ENCODE results near the gene CEP128.

CEP128 gene

GRCh38 chr14:80941241-80942185 is at the start of gene CEP128:
CEP128 (minus strand) TSS chr14:80941738.
- DNase-seq (ENCODE audit: low read depth), result peak; percentile 80

DNA sequence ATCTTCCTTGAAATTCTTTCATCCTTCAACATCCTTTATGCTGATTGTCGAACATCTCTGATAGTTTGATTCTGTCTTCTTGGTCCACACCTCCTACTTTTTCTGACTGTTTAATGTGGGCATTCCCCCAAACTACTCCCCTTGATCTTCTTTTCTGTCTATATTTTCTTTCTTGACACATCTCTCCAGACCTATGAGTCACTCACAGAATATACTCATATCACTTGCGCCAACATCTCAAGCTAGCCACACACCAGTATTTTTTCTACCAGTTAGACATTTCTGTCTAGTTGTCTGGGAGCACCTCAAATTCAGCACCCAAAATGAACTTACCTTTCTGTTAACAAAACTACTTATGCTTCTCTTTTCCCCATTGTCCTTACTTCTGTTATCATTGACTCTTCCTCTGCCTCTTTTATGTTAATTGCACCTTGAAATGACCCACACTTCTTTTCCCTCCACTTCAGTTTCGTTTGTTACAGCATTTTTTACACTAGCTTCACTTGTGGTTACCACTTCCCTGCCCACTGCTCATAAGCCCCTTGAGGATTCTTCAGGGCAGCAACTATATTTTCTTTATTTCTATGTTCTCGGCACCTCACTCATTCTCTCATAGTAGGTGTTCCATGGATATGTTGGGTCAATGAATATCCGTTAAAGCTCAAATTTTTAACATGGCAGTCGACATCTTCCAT is 47.3 kb upstream of the CEP128 start:
- DNase-seq (ENCODE audit: low read depth), result no peak

DNA sequence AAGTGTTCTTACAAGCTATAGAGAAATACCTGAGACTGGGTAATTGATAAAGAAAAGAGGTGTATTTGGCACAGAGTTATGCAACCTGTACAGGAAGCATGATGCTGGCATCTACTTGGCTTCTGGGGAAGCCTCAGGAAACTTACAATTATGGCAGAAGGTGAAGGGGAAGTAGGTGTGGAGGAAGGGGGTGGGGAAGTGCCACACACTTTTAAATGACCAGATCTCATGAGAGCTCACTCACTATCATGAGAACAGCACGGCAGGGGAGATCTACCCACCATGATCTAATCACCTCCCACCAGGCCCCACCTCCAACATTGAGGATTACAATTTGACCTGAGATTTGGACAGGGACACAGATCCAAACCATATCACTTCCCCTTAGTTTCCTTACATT is 46.7 kb upstream of the CEP128 start:
- DNase-seq (ENCODE audit: low read depth), result no peak

DNA sequence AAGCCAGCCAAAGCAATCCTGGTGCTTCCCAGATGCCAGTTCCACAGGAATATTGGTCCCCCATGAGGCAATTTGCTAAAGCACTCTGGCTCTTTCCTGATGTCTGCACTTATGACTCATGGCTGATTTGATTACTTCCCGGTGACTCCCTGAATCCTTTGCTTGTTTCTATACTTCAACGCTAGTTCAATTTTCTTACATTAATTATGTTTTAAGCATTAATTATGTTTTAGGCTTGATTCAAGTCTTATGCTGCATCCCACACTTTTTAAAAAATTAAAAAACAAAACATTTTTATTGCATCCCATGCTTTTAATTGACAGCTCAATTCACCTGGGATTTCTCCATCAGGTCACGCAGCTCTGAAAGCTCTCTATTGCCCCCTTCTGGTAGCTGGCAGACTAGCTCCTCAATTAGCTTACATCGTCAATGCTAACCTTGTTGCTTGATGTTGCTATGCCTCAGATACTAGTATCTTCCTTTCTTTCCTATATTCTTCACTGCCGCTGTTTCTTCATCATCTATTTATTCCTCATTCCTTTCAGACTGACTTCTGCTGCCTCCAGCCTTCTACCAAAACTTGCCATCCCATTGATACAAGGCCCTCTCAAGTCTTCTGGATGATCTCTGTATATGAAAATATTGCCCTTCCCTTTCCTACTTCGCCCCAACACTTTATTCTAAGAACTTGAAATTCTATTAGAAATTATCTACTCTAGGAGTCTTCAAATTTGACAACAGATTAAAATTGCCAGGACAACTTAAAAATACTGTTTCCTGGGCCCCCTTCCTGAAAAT is 45.9 kb upstream of the CEP128 start:
- DNase-seq (ENCODE audit: low read depth), result peak; percentile 38

GRCh38 chr14:80982711-80983110 is 41.2 kb upstream of the CEP128 start:
- DNase-seq (ENCODE audit: low read depth), result no peak

DNA sequence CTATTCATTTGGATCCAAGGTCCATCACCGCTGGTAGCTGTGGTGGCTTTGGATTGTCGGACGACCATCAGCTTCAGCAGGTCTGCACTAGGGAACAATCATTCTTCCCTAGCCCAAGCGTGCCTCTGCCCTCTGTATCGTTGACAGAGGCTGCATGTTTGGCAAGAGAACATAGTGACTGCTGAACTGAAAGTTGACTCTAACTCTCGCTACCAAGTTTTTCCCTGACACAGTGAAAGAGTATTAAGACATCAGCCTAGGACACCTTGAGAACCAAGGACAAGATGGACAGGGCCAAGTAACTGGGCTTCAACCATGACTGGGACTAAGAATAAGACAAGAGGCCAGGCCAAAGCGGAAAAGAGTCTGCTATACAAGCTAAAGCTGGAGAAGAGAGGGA is 40.1 kb upstream of the CEP128 start:
- DNase-seq (ENCODE audit: low read depth), result no peak

- DNase-seq (ENCODE audit: low read depth), result no peak
These were observed 39.6 kb upstream of the CEP128 start for GRCh38 chr14:80981156-80981555.

GRCh38 chr14:80979951-80980350 is 38.4 kb upstream of the CEP128 start:
- DNase-seq (ENCODE audit: low read depth), result no peak

DNA sequence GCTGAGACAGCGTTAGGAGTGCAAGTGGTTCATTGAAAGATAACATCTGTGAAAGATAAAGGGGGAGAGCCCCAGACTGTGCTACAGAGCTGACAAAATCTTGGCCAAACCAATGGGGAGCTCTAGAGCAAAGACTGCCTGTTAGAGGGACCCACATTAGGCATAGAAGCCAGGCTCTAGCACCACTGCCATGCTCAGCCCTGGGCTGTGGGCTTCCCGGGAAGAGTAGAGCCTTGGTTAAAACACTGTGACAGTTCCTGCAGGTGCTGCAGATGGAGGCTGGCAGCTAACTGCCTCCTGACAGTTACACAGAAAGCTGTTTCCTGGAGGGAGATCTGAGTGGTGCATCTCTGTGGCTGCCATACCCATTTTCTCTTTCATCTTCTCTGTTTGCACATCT is 36.9 kb upstream of the CEP128 start:
- DNase-seq (ENCODE audit: low read depth), result no peak

- DNase-seq (ENCODE audit: low read depth), result no peak
These were observed 35.7 kb upstream of the CEP128 start for GRCh38 chr14:80977221-80977620.

- DNase-seq (ENCODE audit: low read depth), result no peak
These were observed 33.1 kb upstream of the CEP128 start for GRCh38 chr14:80974679-80975078.

GRCh38 chr14:80973931-80974641 is 32.5 kb upstream of the CEP128 start:
- no peak for DNase-seq (ENCODE audit: low read depth)

DNA sequence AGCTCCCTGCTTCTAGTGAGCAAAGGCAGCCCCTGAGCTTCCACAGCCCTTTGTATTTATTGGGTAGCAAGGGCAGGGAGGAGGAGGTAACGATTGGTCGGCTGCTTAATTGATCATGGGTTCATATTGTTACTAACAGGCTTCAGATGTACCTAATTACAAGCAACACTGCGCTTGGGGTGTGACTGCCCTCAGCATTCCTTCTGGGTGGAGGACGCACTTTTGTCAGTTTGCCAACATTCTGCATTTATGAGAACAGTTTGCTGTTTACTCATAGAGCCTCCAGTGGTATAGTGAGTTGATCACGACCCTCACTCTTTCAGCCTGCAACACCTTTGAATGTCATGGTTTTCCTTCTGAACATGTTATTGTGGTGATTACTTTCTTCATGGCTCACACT is 23.5 kb upstream of the CEP128 start:
- no peak for DNase-seq (ENCODE audit: low read depth)

DNA sequence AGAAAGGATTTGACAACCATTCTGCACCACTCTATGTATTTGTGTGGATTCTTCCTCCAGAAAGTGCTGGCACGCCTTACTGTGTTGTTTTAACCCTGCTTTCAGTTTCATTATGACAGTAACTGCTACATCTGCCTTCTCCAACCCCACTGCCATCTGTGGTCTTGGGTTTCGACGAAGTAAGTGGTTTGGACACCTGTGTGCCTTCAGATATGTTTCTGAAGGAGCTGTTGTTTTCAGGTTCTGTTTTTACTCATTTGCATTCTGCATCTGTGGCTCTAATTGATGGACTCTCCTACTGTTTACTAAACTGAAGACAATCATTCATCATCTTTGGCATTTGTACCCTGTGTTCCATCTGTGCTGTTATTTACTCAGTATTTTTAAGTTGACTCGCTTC is 18.0 kb upstream of the CEP128 start:
- DNase-seq (ENCODE audit: low read depth), result no peak

GRCh38 chr14:80958939-80959338 is 17.4 kb upstream of the CEP128 start:
- DNase-seq (ENCODE audit: low read depth), result no peak

DNA sequence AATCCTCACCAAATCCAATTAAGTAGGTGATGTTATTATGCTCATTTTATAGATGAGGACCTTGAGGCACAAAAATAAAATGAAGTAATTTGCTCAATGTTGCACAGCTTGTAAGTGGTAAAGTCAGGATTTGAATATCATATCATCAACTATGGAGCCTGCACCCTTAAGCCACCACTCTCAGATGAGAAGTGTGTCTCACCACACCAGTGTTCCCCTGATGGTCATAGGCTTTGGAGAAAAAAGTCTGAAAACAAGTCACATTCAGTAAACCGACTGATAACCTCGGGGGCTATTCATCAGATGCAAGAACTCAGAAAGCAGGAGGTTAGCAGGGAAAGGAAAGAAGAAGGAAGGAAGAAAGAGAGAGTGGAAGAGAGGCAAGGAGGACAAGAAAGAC is 16.7 kb upstream of the CEP128 start:
- no peak for DNase-seq (ENCODE audit: low read depth)

DNA sequence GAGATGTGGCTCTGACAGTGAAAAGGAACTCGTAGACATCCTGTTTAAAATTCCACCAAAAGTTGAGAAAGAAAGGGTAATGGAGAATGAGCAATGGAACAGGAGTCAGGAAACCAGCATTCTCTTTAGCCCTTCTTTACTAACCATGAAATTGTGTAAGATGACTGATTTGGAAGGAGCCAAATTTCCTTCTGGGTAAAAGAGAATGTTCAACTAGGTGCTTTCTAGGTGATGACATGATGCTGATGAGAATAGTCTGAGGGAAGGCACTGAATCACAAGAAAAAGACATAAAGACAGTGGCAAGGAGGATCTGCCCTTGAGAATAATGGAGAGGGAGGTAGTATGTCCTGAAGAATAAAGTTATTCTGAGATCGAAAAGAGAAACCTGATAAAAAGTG is 16.1 kb upstream of the CEP128 start:
- DNase-seq (ENCODE audit: low read depth), result no peak

GRCh38 chr14:80956922-80957321 is 15.4 kb upstream of the CEP128 start:
- DNase-seq (ENCODE audit: low read depth), result no peak

GRCh38 chr14:80956102-80956501 is 14.6 kb upstream of the CEP128 start:
- DNase-seq (ENCODE audit: low read depth), result no peak

- DNase-seq (ENCODE audit: low read depth), result no peak
These were observed 13.9 kb upstream of the CEP128 start, which contains the start of gene TSHR for GRCh38 chr14:80955416-80955941. TSHR (plus strand) TSS chr14:80955621; CDS start chr14:80955681, 60 bp downstream.

GRCh38 chr14:80954687-80955299 is 13.3 kb upstream of the CEP128 start:
- peak; percentile 51 for DNase-seq (ENCODE audit: low read depth)

Data from stimulated activated CD8-positive, alpha-beta memory T cell treated with anti-CD3 and anti-CD28 coated beads, Interleukin-4, amount 100 ng/mL, for 24 hours (primary cell).